HCT116 (cell line): Measurements from ENCODE around the gene TWIST2.

Experiments
- CBX3 ChIP-seq: IDR thresholded peaks from 2 replicates; pipeline ENCODE4 v1.6.1; 2012; ENCODE audit warnings: low read depth
- CTCF ChIP-seq, 3 experiments: fragments of 200-600 bp in 1 of 3; sonication (generic) in 1 of 3; IDR thresholded peaks in 2 of 3; conservative IDR thresholded peaks in 1 of 3; 2 replicates each; pipeline ENCODE4 v1.5.1; 2012 to 2017; ENCODE audit warnings: low read depth in 2 of 3, low read length in 2 of 3, antibody characterized with exemption in 1 of 3, borderline replicate concordance in 1 of 3, control low read depth in 1 of 3, mild to moderate bottlenecking in 1 of 3, mixed read lengths in 1 of 3, mixed run types in 1 of 3, moderate library complexity in 1 of 3; ENCODE audit not compliant: insufficient read depth in 1 of 3
- EZH2 ChIP-seq: fragments of 200-600 bp; sonication (generic); IDR thresholded peaks from 2 replicates; pipeline ENCODE4 v1.6.1; 2017; ENCODE audit warnings: antibody characterized with exemption, mixed run types
- EZH2phosphoT487 ChIP-seq: fragments of 200-600 bp; IDR thresholded peaks from 2 replicates; pipeline ENCODE4 v1.6.1; 2018; ENCODE audit warnings: antibody characterized with exemption, borderline replicate concordance
- JUND ChIP-seq: IDR thresholded peaks from 2 replicates; pipeline ENCODE4 v1.6.1; 2012
- POLR2A ChIP-seq: IDR thresholded peaks from 2 replicates; pipeline ENCODE4 v1.7.0; 2011; ENCODE audit warnings: borderline replicate concordance; ENCODE audit not compliant: insufficient read depth, insufficient read length; ENCODE audit errors: extremely low read depth
- POLR2AphosphoS5 ChIP-seq: IDR thresholded peaks from 2 replicates; pipeline ENCODE4 v1.6.1; 2011; ENCODE audit warnings: mild to moderate bottlenecking, low read depth, low read length, moderate library complexity
- RAD21 ChIP-seq: IDR thresholded peaks from 2 replicates; pipeline ENCODE4 v1.6.1; 2012; ENCODE audit warnings: low read depth, mild to moderate bottlenecking
- SIN3A ChIP-seq: IDR thresholded peaks from 2 replicates; pipeline ENCODE4 v1.6.1; 2012; ENCODE audit warnings: low read depth
- SP1 ChIP-seq: IDR thresholded peaks from 2 replicates; pipeline ENCODE4 v1.6.1; 2012; ENCODE audit warnings: low read depth
- YY1 ChIP-seq: IDR thresholded peaks from 2 replicates; pipeline ENCODE4 v1.6.1; 2011; ENCODE audit warnings: low read length, low read depth, moderate library complexity, mild to moderate bottlenecking; ENCODE audit not compliant: insufficient replicate concordance; ENCODE audit errors: extremely low read depth
- ZFX ChIP-seq: fragments of 450-650 bp; IDR thresholded peaks from 2 replicates; pipeline ENCODE4 v1.6.1; 2017
- ZNF274 ChIP-seq: fragments of 200-500 bp; sonication (Bioruptor generic); IDR thresholded peaks from 2 replicates; pipeline ENCODE4 v1.6.1; 2014; ENCODE audit warnings: mild to moderate bottlenecking, low read depth, low read length, inconsistent platforms

- no peak for TF ChIP-seq POLR2A
- no peak for TF ChIP-seq ZFX
- no peak for TF ChIP-seq YY1
- no peak for TF ChIP-seq EZH2
- TF ChIP-seq CTCF (IDR thresholded peaks at IDR 0.05 in 2 of 3, conservative IDR thresholded peaks at IDR 0.05 in 1 of 3; ENCODE audit: borderline replicate concordance in 1 of 3, insufficient read depth in 1 of 3, low read depth in 2 of 3, low read length in 2 of 3), result no peak
- TF ChIP-seq SP1, result no peak
- no peak for TF ChIP-seq POLR2AphosphoS5
- TF ChIP-seq JUND, result no peak
- TF ChIP-seq ZNF274, result no peak
- TF ChIP-seq SIN3A, result no peak
- TF ChIP-seq EZH2phosphoT487, result no peak
- no peak for TF ChIP-seq CBX3
- no peak for TF ChIP-seq RAD21
Measured at GRCh38 chr2:238821391-238821790, 26.5 kb upstream of the TWIST2 start.
